Body of pancreas (tissue), 4 donors: ENCODE results near the gene TENM4. TPM values are rescaled to one million over a fixed set of nuclear protein-coding genes. Genes with fewer than 3 reads are reported as not detected.

ENCODE experiments used
- ATAC-seq: fragments of 150-250 bp; one replicate; pipeline ENCODE4 v1.9.1; 2016
- DNase-seq, 4 donors: peaks; one replicate each; pipeline ENCODE4 v3.0.0-alpha.2; 2019
- H3K27ac ChIP-seq, 4 donors: fragments of 200-600 bp; sonication (generic); 1 replicate in 3 of 4; 2 replicates in 1 of 4; pipeline versions ENCODE4 v1.5.1 to v1.6.1; 2016 to 2019; ENCODE audit warnings: mild to moderate bottlenecking in 1 of 4, mixed read lengths in 1 of 4, moderate library complexity in 1 of 4
- H3K27me3 ChIP-seq, 2 donors: fragments of 200-600 bp; sonication (generic); one replicate each; pipeline ENCODE4 v1.6.0; 2016; ENCODE audit warnings: mild to moderate bottlenecking in 1 of 2
- H3K36me3 ChIP-seq, 2 donors: fragments of 200-600 bp; sonication (generic); replicated peaks in 1 of 2; 2 replicates each; pipeline ENCODE4 v1.5.1; 2016; ENCODE audit warnings: low read depth in 2 of 2; ENCODE audit not compliant: insufficient read depth in 1 of 2
- H3K4me1 ChIP-seq: fragments of 200-600 bp; sonication (generic); one replicate; pipeline ENCODE4 v1.6.0; 2016
- H3K4me3 ChIP-seq, 2 donors: fragments of 200-600 bp; sonication (generic); 1 replicate in 1 of 2; 2 replicates in 1 of 2; pipeline ENCODE4 v1.5.1; 2016 to 2019
- H3K9me3 ChIP-seq, 3 donors: fragments of 200-600 bp; sonication (generic); 1 replicate in 2 of 3; 2 replicates in 1 of 3; pipeline ENCODE4 v1.5.1; 2016
- CTCF ChIP-seq, 7 experiments: fragments of 450-650 bp in 4 of 7; fragments of 200-600 bp in 3 of 7; sonication (generic) in 3 of 7; IDR thresholded peaks; one replicate each; pipeline ENCODE4 v1.5.1; 2016 to 2019; ENCODE audit warnings: antibody characterized with exemption in 7 of 7
- POLR2A ChIP-seq, 3 donors: fragments of 450-650 bp; IDR thresholded peaks; one replicate each; pipeline ENCODE4 v1.6.1; 2016; ENCODE audit warnings: antibody characterized with exemption in 3 of 3, mild to moderate bottlenecking in 2 of 3
- WGBS, 2 donors: methylation state at CpG; one replicate each; pipeline ENCODE4 v1.1.5; 2017; 5-methylcytosine and 5-hydroxymethylcytosine counted together
- intact Hi-C: fragments of 100-400 bp; cut with DNase I; formaldehyde crosslinking; loops from one replicate; pipeline ENCODE4 v1.15.1; 2023
- total RNA-seq, 2 donors: library from RNA; depleted of rRNA; stranded (reverse); fragments of >200 nt; gene quantifications; one replicate each; pipeline ENCODE4 v1.1.0, GENCODE V29; 2016

TENM4 gene
- total RNA-seq, 2 donors from 2014 or later, result 0.78 to 6.6 TPM

- H3K36me3 ChIP-seq, result no peaks in the 10 kb centered on the region
- H3K9me3 ChIP-seq, result no peaks in the 10 kb centered on the region
- no peak overlapping the region for H3K27ac ChIP-seq
- intact Hi-C loops, result no loop called here
- DNase-seq (no peak), ATAC-seq (no peak)
- no peak overlapping the region for H3K4me3 ChIP-seq
- H3K4me1 ChIP-seq, result no peaks in the 10 kb centered on the region
- TF ChIP-seq POLR2A (IDR thresholded peaks at IDR 0.05) (no peak), CTCF (IDR thresholded peaks at IDR 0.05) (no peak)
- 82 to 90% methylated on average over 8 of the region's 8 CpGs for WGBS, 2 donors
- no peaks in the 10 kb centered on the region for H3K27me3 ChIP-seq
Observed at GRCh38 chr11:78767027-78767932, 673.5 kb downstream of the TENM4 start.

- no peak for TF ChIP-seq CTCF (IDR thresholded peaks at IDR 0.05)
- TF ChIP-seq POLR2A (IDR thresholded peaks at IDR 0.05), result no peak
- WGBS, 2 donors, result 63 to 69% methylated on average over 4 of the region's 4 CpGs
- Histone ChIP-seq H3K9me3 (no peaks in the 10 kb centered on the region), H3K27ac (no peak overlapping the region), H3K4me1 (no peaks in the 10 kb centered on the region), H3K4me3 (no peak overlapping the region), H3K36me3 (no peaks in the 10 kb centered on the region), H3K27me3 (no peaks in the 10 kb centered on the region)
- intact Hi-C loops, result no loop called here
- ATAC-seq (no peak), DNase-seq (no peak)
Observed at GRCh38 chr11:78764946-78765345, 675.9 kb downstream of the TENM4 start.

- intact Hi-C loops, result no loop called here
- H3K4me1 ChIP-seq, result no peaks in the 10 kb centered on the region
- no peak overlapping the region for H3K27ac ChIP-seq
- no peaks in the 10 kb centered on the region for H3K27me3 ChIP-seq
- TF ChIP-seq CTCF (IDR thresholded peaks at IDR 0.05), result no peak
- no peak for TF ChIP-seq POLR2A (IDR thresholded peaks at IDR 0.05)
- no peaks in the 10 kb centered on the region for H3K36me3 ChIP-seq
- no peaks in the 10 kb centered on the region for H3K9me3 ChIP-seq
- ATAC-seq, result no peak
- DNase-seq, result no peak
- WGBS, 2 donors, result 84 to 92% methylated on average over 4 of the region's 4 CpGs
- no peak overlapping the region for H3K4me3 ChIP-seq
Observed at GRCh38 chr11:78763664-78764063, 677.2 kb downstream of the TENM4 start.

GRCh38 chr11:78762105-78762504 lies 678.7 kb downstream of the TENM4 start:
- Histone ChIP-seq H3K4me1 (no peaks in the 10 kb centered on the region), H3K4me3 (no peak overlapping the region), H3K27me3 (no peaks in the 10 kb centered on the region), H3K9me3 (no peaks in the 10 kb centered on the region), H3K36me3 (no peaks in the 10 kb centered on the region), H3K27ac (no peak overlapping the region)
- no peak for DNase-seq
- ATAC-seq, result no peak
- TF ChIP-seq POLR2A (IDR thresholded peaks at IDR 0.05) (no peak), CTCF (IDR thresholded peaks at IDR 0.05) (no peak)
- intact Hi-C loops, result no loop called here
- WGBS, 2 donors, result 79 to 88% methylated on average over 3 of the region's 3 CpGs

GRCh38 chr11:78759071-78759470 lies 681.8 kb downstream of the TENM4 start:
- intact Hi-C loops, result no loop called here
- no peak for DNase-seq
- 42 to 60% methylated on average over 4 of the region's 4 CpGs for WGBS, 2 donors
- no peak for TF ChIP-seq POLR2A (IDR thresholded peaks at IDR 0.05)
- no peak for TF ChIP-seq CTCF (IDR thresholded peaks at IDR 0.05)
- Histone ChIP-seq H3K9me3 (no peaks in the 10 kb centered on the region), H3K27ac (no peak overlapping the region), H3K27me3 (no peaks in the 10 kb centered on the region), H3K4me3 (no peak overlapping the region), H3K4me1 (no peaks in the 10 kb centered on the region), H3K36me3 (no peaks in the 10 kb centered on the region)
- no peak for ATAC-seq
